IMR-90 (cell line): Measurements from ENCODE around the gene NR1I2. TPM values are rescaled to one million over a fixed set of nuclear protein-coding genes. Genes with fewer than 3 reads are reported as not detected.

Experiments used
- ATAC-seq: fragments of 200-7000 bp; cut with Tn5 transposase; 2 replicates; pipeline ENCODE4 v1.9.1; 2020; ENCODE audit warnings: low read depth, mild to moderate bottlenecking, moderate library complexity
- BruUV-seq: library from RNA; stranded (reverse); fragments of 400-500 nt; replicated peaks from 2 replicates; lab custom pipeline; 2021; lab: Mats Ljungman, UMichigan
- CTCF ChIA-PET: fragments of 300-600 bp; formaldehyde crosslinking; extraction: SDS; loops from one replicate; lab custom pipeline; 2021; ENCODE audit warnings: antibody characterized with exemption; lab: Yijun Ruan, JAX
- POLR2A ChIA-PET: fragments of 300-600 bp; sonication (Branson Sonifier 250); formaldehyde crosslinking; loops from one replicate; lab custom pipeline; 2022; ENCODE audit warnings: antibody characterized with exemption; ENCODE audit not compliant: unreplicated experiment; lab: Charles Lee
- DNase-seq: peaks from one replicate; pipeline ENCODE4 v3.0.0; 2013
- H2AFZ ChIP-seq: replicated peaks from 2 replicates; pipeline ENCODE3; 2013; ENCODE audit warnings: low read length, mild to moderate bottlenecking; ENCODE audit not compliant: poor library complexity
- H2AK5ac ChIP-seq: 2 replicates; pipeline ENCODE4 v1.6.1; 2013; ENCODE audit warnings: low read depth, low read length, inconsistent platforms
- H2AK9ac ChIP-seq: replicated peaks from 2 replicates; pipeline ENCODE3; 2013; ENCODE audit warnings: mild to moderate bottlenecking, low read depth, low read length, moderate library complexity; ENCODE audit not compliant: poor library complexity
- H2BK120ac ChIP-seq: 2 replicates; pipeline ENCODE4 v1.6.1; 2013; ENCODE audit warnings: low read depth, low read length, inconsistent platforms
- H2BK15ac ChIP-seq: 3 replicates; pipeline ENCODE4 v1.6.1; 2013; ENCODE audit warnings: low read depth, low read length, inconsistent platforms
- H2BK20ac ChIP-seq: 2 replicates; pipeline ENCODE4 v1.6.1; 2013; ENCODE audit warnings: low read depth, mild to moderate bottlenecking, inconsistent platforms, low read length, moderate library complexity
- H2BK5ac ChIP-seq: 2 replicates; pipeline ENCODE4 v1.6.1; 2013; ENCODE audit warnings: mild to moderate bottlenecking, low read depth, low read length, inconsistent platforms; ENCODE audit not compliant: poor library complexity, severe bottlenecking
- H3K14ac ChIP-seq: replicated peaks from 2 replicates; pipeline ENCODE4 v1.6.1; 2013; ENCODE audit warnings: low read depth, low read length, inconsistent platforms
- H3K18ac ChIP-seq: 2 replicates; pipeline ENCODE4 v1.6.1; 2013; ENCODE audit warnings: low read depth, low read length, control low read depth
- H3K23ac ChIP-seq: 2 replicates; pipeline ENCODE4 v1.6.1; 2013; ENCODE audit warnings: low read depth, low read length, inconsistent platforms
- H3K27ac ChIP-seq: 2 replicates; pipeline ENCODE4 v1.5.1; 2013; ENCODE audit warnings: mild to moderate bottlenecking, control low read depth, low read length; ENCODE audit not compliant: insufficient read depth
- H3K27me3 ChIP-seq: 2 replicates; pipeline ENCODE4 v1.6.1; 2013; ENCODE audit warnings: low read length; ENCODE audit not compliant: control insufficient read depth, insufficient read depth
- H3K36me3 ChIP-seq: 2 replicates; pipeline ENCODE4 v1.6.1; 2013; ENCODE audit warnings: low read length, mixed read lengths; ENCODE audit not compliant: control insufficient read depth, insufficient read depth
- H3K4ac ChIP-seq: 2 replicates; pipeline ENCODE4 v1.6.1; 2013; ENCODE audit warnings: low read depth, low read length, inconsistent platforms
- H3K4me1 ChIP-seq: 2 replicates; pipeline ENCODE4 v1.6.1; 2013; ENCODE audit warnings: low read length, mixed read lengths; ENCODE audit not compliant: control insufficient read depth, insufficient read depth
- H3K4me2 ChIP-seq: 2 replicates; pipeline ENCODE4 v1.6.1; 2013; ENCODE audit warnings: low read depth, mild to moderate bottlenecking, control low read depth, low read length, moderate library complexity
- H3K4me3 ChIP-seq: 2 replicates; pipeline ENCODE4 v1.5.1; 2013; ENCODE audit warnings: low read depth, mild to moderate bottlenecking, control low read depth, low read length, moderate library complexity; ENCODE audit not compliant: insufficient read depth
- H3K56ac ChIP-seq: 2 replicates; pipeline ENCODE4 v1.6.1; 2013; ENCODE audit warnings: low read length, inconsistent platforms; ENCODE audit not compliant: insufficient read depth; ENCODE audit errors: extremely low read depth
- H3K79me1 ChIP-seq, 2 experiments: 2 replicates each; pipeline ENCODE4 v1.6.1; 2013; ENCODE audit warnings: low read length in 2 of 2, inconsistent platforms in 1 of 2, low read depth in 1 of 2
- H3K9ac ChIP-seq: 2 replicates; pipeline ENCODE4 v1.6.1; 2013; ENCODE audit warnings: low read depth, low read length, control low read depth
- H3K9me1 ChIP-seq: 2 replicates; pipeline ENCODE4 v1.6.1; 2013; ENCODE audit warnings: low read length, inconsistent platforms; ENCODE audit not compliant: insufficient read depth
- H3K9me3 ChIP-seq: 2 replicates; pipeline ENCODE4 v1.6.1; 2013; ENCODE audit warnings: low read length; ENCODE audit not compliant: control insufficient read depth, insufficient read depth
- H4K20me1 ChIP-seq: 2 replicates; pipeline ENCODE4 v1.6.1; 2013; ENCODE audit warnings: low read length, inconsistent platforms; ENCODE audit not compliant: insufficient read depth
- H4K5ac ChIP-seq: 2 replicates; pipeline ENCODE4 v1.6.1; 2013; ENCODE audit warnings: mild to moderate bottlenecking, low read depth, low read length, control low read depth
- H4K8ac ChIP-seq, 2 experiments: 2 replicates each; pipeline ENCODE4 v1.6.1; 2013; ENCODE audit warnings: low read depth in 2 of 2, low read length in 2 of 2, control low read depth in 1 of 2, inconsistent platforms in 1 of 2
- H4K91ac ChIP-seq: 2 replicates; pipeline ENCODE4 v1.6.1; 2013; ENCODE audit warnings: low read depth, low read length, inconsistent platforms; ENCODE audit not compliant: insufficient read depth
- BHLHE40 ChIP-seq: fragments of 150-350 bp; IDR thresholded peaks from 2 replicates; pipeline ENCODE4 v1.6.1; 2016; ENCODE audit warnings: mild to moderate bottlenecking, low read depth, low read length
- CEBPB ChIP-seq: IDR thresholded peaks from 2 replicates; pipeline ENCODE4 v1.6.1; 2012; ENCODE audit warnings: low read depth, low read length, improper control_type of control experiment
- CHD1 ChIP-seq: IDR thresholded peaks from 2 replicates; pipeline ENCODE4 v1.6.1; 2012; ENCODE audit warnings: low read depth, low read length, improper control_type of control experiment
- FOS ChIP-seq: fragments of 150-350 bp; IDR thresholded peaks from 2 replicates; pipeline ENCODE4 v1.6.1; 2016; ENCODE audit warnings: low read depth, low read length
- MAFK ChIP-seq: IDR thresholded peaks from 2 replicates; pipeline ENCODE4 v1.6.1; 2012; ENCODE audit warnings: low read depth, low read length, improper control_type of control experiment
- MAZ ChIP-seq: IDR thresholded peaks from 2 replicates; pipeline ENCODE4 v1.6.1; 2012; ENCODE audit warnings: low read depth, mild to moderate bottlenecking, low read length, improper control_type of control experiment, moderate library complexity, borderline replicate concordance
- MXI1 ChIP-seq: IDR thresholded peaks from 2 replicates; pipeline ENCODE4 v1.6.1; 2012; ENCODE audit warnings: low read depth, mild to moderate bottlenecking, low read length, moderate library complexity, borderline replicate concordance
- NFE2L2 ChIP-seq: fragments of 150-350 bp; IDR thresholded peaks from 2 replicates; pipeline ENCODE4 v1.6.1; 2016; ENCODE audit warnings: low read depth, mild to moderate bottlenecking, low read length
- POLR2A ChIP-seq: IDR thresholded peaks from 2 replicates; pipeline ENCODE4 v1.6.1; 2012; ENCODE audit warnings: mild to moderate bottlenecking, low read depth, low read length
- RAD21 ChIP-seq: IDR thresholded peaks from 2 replicates; pipeline ENCODE4 v1.6.1; 2012; ENCODE audit warnings: low read length, improper control_type of control experiment
- RCOR1 ChIP-seq: IDR thresholded peaks from 2 replicates; pipeline ENCODE4 v1.6.1; 2012; ENCODE audit warnings: mild to moderate bottlenecking, low read length, improper control_type of control experiment; ENCODE audit not compliant: insufficient replicate concordance
- RFX5 ChIP-seq: IDR thresholded peaks from 2 replicates; pipeline ENCODE4 v1.8.0; 2012; ENCODE audit warnings: low read depth, mild to moderate bottlenecking, low read length, moderate library complexity
- WGBS, 2 experiments: methylation state at CpG; one replicate each; pipeline versions ENCODE4 v1.1.5 to v1.1.7; 2013; ENCODE audit warnings: missing lambda C conversion rate in 2 of 2; ENCODE audit not compliant: insufficient read length in 1 of 2; ENCODE audit errors: extremely low coverage in 2 of 2; 5-methylcytosine and 5-hydroxymethylcytosine counted together
- dilution Hi-C: fragments of 300-500 bp; cut with HindIII; formaldehyde crosslinking; loops from one replicate; pipeline ENCODE4 v1.14.3; 2018; ENCODE audit warnings: low sequenced_read_pairs; ENCODE audit not compliant: unreplicated experiment
- in situ Hi-C: fragments of 300-500 bp; cut with MboI; formaldehyde crosslinking; loops from 3 replicates; pipeline ENCODE4 v1.14.3; 2019; ENCODE audit warnings: low sequenced_read_pairs, inconsistent platforms, mixed read lengths
- intact Hi-C: fragments of 100-400 bp; cut with micrococcal nuclease; formaldehyde crosslinking; loops from 2 replicates; pipeline ENCODE4 v1.10.0; 2022
- polyA plus RNA-seq, 3 experiments: library from polyadenylated mRNA; depleted of rRNA; stranded (reverse); fragments of >200 nt; gene quantifications; 2 replicates each; pipeline ENCODE4 v1.2.3, GENCODE V29; 2012; ENCODE audit warnings: low replicate concordance in 1 of 3
- total RNA-seq: library from RNA; depleted of rRNA; stranded (reverse); fragments of >200 nt; gene quantifications from 2 replicates; pipeline ENCODE4 v1.2.3, GENCODE V29; 2012
- TF ChIP-seq, protein P1 (sequence below): fragments of 150-350 bp; IDR thresholded peaks from 2 replicates; pipeline ENCODE4 v1.6.1; 2016; ENCODE audit warnings: low read depth, mild to moderate bottlenecking, low read length, moderate library complexity, borderline replicate concordance
- TF ChIP-seq, protein P2 (sequence below): fragments of 150-350 bp; IDR thresholded peaks from 2 replicates; pipeline ENCODE4 v1.6.1; 2017; ENCODE audit warnings: mild to moderate bottlenecking, antibody characterized with exemption, low read length, low read depth
- TF ChIP-seq, protein P3 (sequence below): conservative IDR thresholded peaks from 2 replicates; pipeline ENCODE4 v1.5.1; 2012; ENCODE audit warnings: mild to moderate bottlenecking, low read depth, low read length, improper control_type of control experiment

NR1I2 gene
- total and polyA plus RNA-seq, 2 of the 4 experiments (the other 2 are of a cell fraction) = not detected

DNA sequence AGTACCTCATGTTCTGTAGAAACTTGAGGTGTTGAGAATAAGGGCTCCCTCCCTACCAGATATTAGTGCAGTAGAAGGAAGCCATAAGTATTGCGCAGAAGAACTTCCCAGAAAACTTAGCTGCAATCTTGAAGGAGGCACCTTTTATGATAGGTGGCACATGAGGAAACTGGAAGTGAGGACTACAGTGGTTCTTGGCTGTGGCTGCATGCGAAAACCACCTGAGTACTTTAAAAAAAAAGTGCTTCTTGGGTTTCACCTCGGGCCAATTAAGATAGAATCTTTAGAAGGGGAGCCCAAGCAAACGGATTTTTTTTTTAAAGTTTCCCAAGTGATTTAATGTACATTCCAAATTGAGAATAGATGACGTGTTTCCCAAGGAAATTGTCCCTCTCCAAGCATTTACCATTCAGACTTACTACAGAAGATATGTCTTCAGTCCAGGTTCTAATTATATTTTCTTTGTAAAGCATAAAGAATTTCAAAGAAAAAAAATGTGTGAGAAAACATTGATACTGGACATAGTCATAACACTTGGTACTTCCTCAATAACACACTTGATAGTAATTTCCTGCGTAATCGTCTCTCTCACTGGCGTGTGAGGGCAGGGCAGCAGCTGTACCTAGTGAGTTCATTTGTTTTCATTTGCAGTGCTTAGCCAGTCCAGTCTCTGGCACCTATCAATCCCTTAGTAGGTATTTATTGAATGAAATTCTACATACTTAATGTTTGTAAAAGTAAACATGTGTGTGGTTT, 12.3 kb upstream of the NR1I2 start:
- H2BK20ac ChIP-seq = no peak overlapping the region
- H2BK15ac ChIP-seq = no peak overlapping the region
- BruUV-seq = no TSS peak
- intact Hi-C loops (no loop called here), in situ Hi-C loops (no loop called here), dilution Hi-C loops (no loop called here)
- H3K27me3 ChIP-seq = no peaks in the 10 kb centered on the region; the same call in 1 of the 2 replicates
- no peak overlapping the region for H3K4ac ChIP-seq
- no peak for ATAC-seq
- no peak overlapping the region for H4K91ac ChIP-seq
- TF ChIP-seq RFX5 = no peak
- no peak for TF ChIP-seq MXI1
- TF ChIP-seq BHLHE40 = no peak
- no peak for TF ChIP-seq FOS
- no peak for TF ChIP-seq RAD21
- no peak for TF ChIP-seq RCOR1
- TF ChIP-seq POLR2A = no peak
- TF ChIP-seq, protein P1, sequence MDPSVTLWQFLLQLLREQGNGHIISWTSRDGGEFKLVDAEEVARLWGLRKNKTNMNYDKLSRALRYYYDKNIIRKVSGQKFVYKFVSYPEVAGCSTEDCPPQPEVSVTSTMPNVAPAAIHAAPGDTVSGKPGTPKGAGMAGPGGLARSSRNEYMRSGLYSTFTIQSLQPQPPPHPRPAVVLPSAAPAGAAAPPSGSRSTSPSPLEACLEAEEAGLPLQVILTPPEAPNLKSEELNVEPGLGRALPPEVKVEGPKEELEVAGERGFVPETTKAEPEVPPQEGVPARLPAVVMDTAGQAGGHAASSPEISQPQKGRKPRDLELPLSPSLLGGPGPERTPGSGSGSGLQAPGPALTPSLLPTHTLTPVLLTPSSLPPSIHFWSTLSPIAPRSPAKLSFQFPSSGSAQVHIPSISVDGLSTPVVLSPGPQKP = no peak
- no peak for TF ChIP-seq NFE2L2
- TF ChIP-seq CHD1 = no peak
- TF ChIP-seq CEBPB = no peak
- TF ChIP-seq, protein P2, sequence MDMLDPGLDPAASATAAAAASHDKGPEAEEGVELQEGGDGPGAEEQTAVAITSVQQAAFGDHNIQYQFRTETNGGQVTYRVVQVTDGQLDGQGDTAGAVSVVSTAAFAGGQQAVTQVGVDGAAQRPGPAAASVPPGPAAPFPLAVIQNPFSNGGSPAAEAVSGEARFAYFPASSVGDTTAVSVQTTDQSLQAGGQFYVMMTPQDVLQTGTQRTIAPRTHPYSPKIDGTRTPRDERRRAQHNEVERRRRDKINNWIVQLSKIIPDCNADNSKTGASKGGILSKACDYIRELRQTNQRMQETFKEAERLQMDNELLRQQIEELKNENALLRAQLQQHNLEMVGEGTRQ = no peak
- no peak for TF ChIP-seq MAFK
- TF ChIP-seq, protein P3, sequence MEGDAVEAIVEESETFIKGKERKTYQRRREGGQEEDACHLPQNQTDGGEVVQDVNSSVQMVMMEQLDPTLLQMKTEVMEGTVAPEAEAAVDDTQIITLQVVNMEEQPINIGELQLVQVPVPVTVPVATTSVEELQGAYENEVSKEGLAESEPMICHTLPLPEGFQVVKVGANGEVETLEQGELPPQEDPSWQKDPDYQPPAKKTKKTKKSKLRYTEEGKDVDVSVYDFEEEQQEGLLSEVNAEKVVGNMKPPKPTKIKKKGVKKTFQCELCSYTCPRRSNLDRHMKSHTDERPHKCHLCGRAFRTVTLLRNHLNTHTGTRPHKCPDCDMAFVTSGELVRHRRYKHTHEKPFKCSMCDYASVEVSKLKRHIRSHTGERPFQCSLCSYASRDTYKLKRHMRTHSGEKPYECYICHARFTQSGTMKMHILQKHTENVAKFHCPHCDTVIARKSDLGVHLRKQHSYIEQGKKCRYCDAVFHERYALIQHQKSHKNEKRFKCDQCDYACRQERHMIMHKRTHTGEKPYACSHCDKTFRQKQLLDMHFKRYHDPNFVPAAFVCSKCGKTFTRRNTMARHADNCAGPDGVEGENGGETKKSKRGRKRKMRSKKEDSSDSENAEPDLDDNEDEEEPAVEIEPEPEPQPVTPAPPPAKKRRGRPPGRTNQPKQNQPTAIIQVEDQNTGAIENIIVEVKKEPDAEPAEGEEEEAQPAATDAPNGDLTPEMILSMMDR = no peak
- no peak for TF ChIP-seq MAZ
- POLR2A ChIA-PET = no interaction called here
- no peak overlapping the region for H3K56ac ChIP-seq
- no peaks in the 10 kb centered on the region for H3K79me1 ChIP-seq
- DNase-seq = peak; percentile 34
- no peak overlapping the region for H2AFZ ChIP-seq
- no peak overlapping the region for H3K18ac ChIP-seq
- H4K8ac ChIP-seq = no peak overlapping the region
- no peak overlapping the region for H2AK9ac ChIP-seq
- H2BK5ac ChIP-seq = no peak overlapping the region
- H3K9me3 ChIP-seq = no peaks in the 10 kb centered on the region
- H3K23ac ChIP-seq = no peak overlapping the region
- no peak overlapping the region for H3K4me3 ChIP-seq
- no peak overlapping the region for H4K5ac ChIP-seq
- no peak overlapping the region for H3K14ac ChIP-seq
- H3K9ac ChIP-seq = no peak overlapping the region
- H2BK120ac ChIP-seq = no peak overlapping the region
- no peak overlapping the region for H2AK5ac ChIP-seq
- no peaks in the 10 kb centered on the region for H3K36me3 ChIP-seq
- H4K20me1 ChIP-seq = no peaks in the 10 kb centered on the region
- H3K4me1 ChIP-seq = no peaks in the 10 kb centered on the region
- H3K27ac ChIP-seq = no peak overlapping the region
- CTCF ChIA-PET = no interaction called here
- H3K4me2 ChIP-seq = no peak overlapping the region
- WGBS, 2 experiments = 30% methylated on average over 2 of the region's 8 CpGs; no CpG with 5 or more reads in 1 of the 2 experiments
- no peaks in the 10 kb centered on the region for H3K9me1 ChIP-seq
